ENCODE measurements around the gene IGFL1.

DNA sequence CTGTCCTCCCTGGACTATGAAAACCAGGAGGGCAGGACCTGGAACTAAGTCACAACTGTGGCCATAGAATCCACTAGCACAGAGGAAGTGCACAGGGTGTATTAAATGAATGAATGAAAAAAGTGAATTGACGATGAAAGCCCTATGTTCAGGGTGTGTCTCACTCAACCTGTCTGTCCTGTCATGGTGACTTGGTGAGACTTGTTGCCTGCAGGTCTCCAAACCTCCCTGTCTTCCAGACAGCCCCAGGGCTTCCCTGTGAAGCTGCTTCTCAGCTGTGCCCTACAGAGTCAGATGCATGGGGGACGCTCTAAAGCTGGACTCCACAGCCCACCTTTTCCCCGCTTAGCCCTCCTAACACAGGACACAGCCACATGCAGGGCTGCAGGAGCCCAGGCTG lies 4.8 kb upstream of the IGFL1 start:
- TF ChIP-seq, protein P1, sequence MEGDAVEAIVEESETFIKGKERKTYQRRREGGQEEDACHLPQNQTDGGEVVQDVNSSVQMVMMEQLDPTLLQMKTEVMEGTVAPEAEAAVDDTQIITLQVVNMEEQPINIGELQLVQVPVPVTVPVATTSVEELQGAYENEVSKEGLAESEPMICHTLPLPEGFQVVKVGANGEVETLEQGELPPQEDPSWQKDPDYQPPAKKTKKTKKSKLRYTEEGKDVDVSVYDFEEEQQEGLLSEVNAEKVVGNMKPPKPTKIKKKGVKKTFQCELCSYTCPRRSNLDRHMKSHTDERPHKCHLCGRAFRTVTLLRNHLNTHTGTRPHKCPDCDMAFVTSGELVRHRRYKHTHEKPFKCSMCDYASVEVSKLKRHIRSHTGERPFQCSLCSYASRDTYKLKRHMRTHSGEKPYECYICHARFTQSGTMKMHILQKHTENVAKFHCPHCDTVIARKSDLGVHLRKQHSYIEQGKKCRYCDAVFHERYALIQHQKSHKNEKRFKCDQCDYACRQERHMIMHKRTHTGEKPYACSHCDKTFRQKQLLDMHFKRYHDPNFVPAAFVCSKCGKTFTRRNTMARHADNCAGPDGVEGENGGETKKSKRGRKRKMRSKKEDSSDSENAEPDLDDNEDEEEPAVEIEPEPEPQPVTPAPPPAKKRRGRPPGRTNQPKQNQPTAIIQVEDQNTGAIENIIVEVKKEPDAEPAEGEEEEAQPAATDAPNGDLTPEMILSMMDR (IDR thresholded peaks at IDR 0.05): no peak
- no peak for TF ChIP-seq POLR2A (IDR thresholded peaks at IDR 0.05)

All from body of pancreas (tissue), 4 donors.